Measurements from ENCODE around the gene AGPAT2. TPM values are rescaled to one million over a fixed set of nuclear protein-coding genes. Genes with fewer than 3 reads are reported as not detected.

The AGPAT2 gene
- total RNA-seq, 2 donors from 2014 or later: 50.2 to 66.8 TPM

GRCh38 chr9:136668983-136669790 lies 18.1 kb downstream of the AGPAT2 start:
- Histone ChIP-seq H3K27ac (no peak overlapping the region), H3K4me1 (ENCODE audit: control insufficient read depth in 1 of 2, low read depth in 2 of 2) (peaks cover 0 to 17% of the 10 kb centered on the region in 2 donors), H3K4me3 (no peak overlapping the region), H3K9me3 (no peaks in the 10 kb centered on the region), H3K27me3 (replicated peaks; ENCODE audit: insufficient read depth) (no peaks in the 10 kb centered on the region), H3K36me3 (peaks cover 2% of the 10 kb centered on the region)
- no peak for ATAC-seq (ENCODE audit: insufficient number of reproducible peaks, low FRiP score, low read depth)
- no peak for DNase-seq (ENCODE audit: low spot score)
- TF ChIP-seq CTCF (IDR thresholded peaks at IDR 0.05): no peak

GRCh38 chr9:136667940-136668760 lies 19.1 kb downstream of the AGPAT2 start:
- no peaks in the 10 kb centered on the region for H3K27me3 ChIP-seq (replicated peaks; ENCODE audit: insufficient read depth)

GRCh38 chr9:136667214-136667939 lies 19.9 kb downstream of the AGPAT2 start:
- DNase-seq (ENCODE audit: low spot score) (no peak), ATAC-seq (ENCODE audit: insufficient number of reproducible peaks, low FRiP score, low read depth) (no peak)
- H3K27me3 ChIP-seq (replicated peaks; ENCODE audit: insufficient read depth): no peaks in the 10 kb centered on the region
- TF ChIP-seq CTCF (IDR thresholded peaks at IDR 0.05): no peak
- H3K9me3 ChIP-seq: no peaks in the 10 kb centered on the region
- peak overlapping the region; percentile 62 for H3K4me3 ChIP-seq
- no peaks in the 10 kb centered on the region for H3K36me3 ChIP-seq
- peaks cover 0 to 17% of the 10 kb centered on the region in 2 donors for H3K4me1 ChIP-seq (ENCODE audit: control insufficient read depth in 1 of 2, low read depth in 2 of 2)
- no peak overlapping the region for H3K27ac ChIP-seq

More at GRCh38 chr9:136667940-136668760, 19.1 kb downstream of the AGPAT2 start:
- TF ChIP-seq CTCF (IDR thresholded peaks at IDR 0.05): no peak
- no peak for DNase-seq (ENCODE audit: low spot score)
- no peak for ATAC-seq (ENCODE audit: insufficient number of reproducible peaks, low FRiP score, low read depth)
- Histone ChIP-seq H3K27ac (no peak overlapping the region), H3K36me3 (no peaks in the 10 kb centered on the region), H3K9me3 (no peaks in the 10 kb centered on the region), H3K4me3 (peak overlapping the region; percentile 62), H3K4me1 (ENCODE audit: control insufficient read depth in 1 of 2, low read depth in 2 of 2) (peaks cover 0 to 17% of the 10 kb centered on the region in 2 donors)

GRCh38 chr9:136666372-136667213 lies 20.7 kb downstream of the AGPAT2 start:
- Histone ChIP-seq H3K27ac (no peak overlapping the region), H3K36me3 (no peaks in the 10 kb centered on the region), H3K4me3 (peak overlapping the region; percentile 62), H3K9me3 (no peaks in the 10 kb centered on the region), H3K4me1 (ENCODE audit: control insufficient read depth in 1 of 2, low read depth in 2 of 2) (peaks cover 0 to 17% of the 10 kb centered on the region in 2 donors), H3K27me3 (replicated peaks; ENCODE audit: insufficient read depth) (no peaks in the 10 kb centered on the region)
- TF ChIP-seq CTCF (IDR thresholded peaks at IDR 0.05): no peak
- DNase-seq (ENCODE audit: low spot score): no peak
- no peak for ATAC-seq (ENCODE audit: insufficient number of reproducible peaks, low FRiP score, low read depth)

Measured in thoracic aorta (tissue), 2 donors.